H1 (cell line): ENCODE data around the gene CASP8AP2. TPM values are rescaled to one million over a fixed set of nuclear protein-coding genes. Genes with fewer than 3 reads are reported as not detected.

Source experiments
- CEBPB ChIP-seq: IDR thresholded peaks from 2 replicates; pipeline ENCODE4 v1.6.1; 2012; ENCODE audit warnings: low read depth, low read length
- CTCF ChIP-seq, 3 experiments: IDR thresholded peaks; 1 replicate in 2 of 3; 2 replicates in 1 of 3; pipeline versions ENCODE4 v1.5.1 to v1.6.1; 2011; ENCODE audit warnings: low read length in 3 of 3, mild to moderate bottlenecking in 3 of 3, inconsistent platforms in 2 of 3, low read depth in 1 of 3, moderate library complexity in 1 of 3; ENCODE audit not compliant: insufficient read depth in 1 of 3; ENCODE audit errors: control extremely low read depth in 1 of 3
- EZH2 ChIP-seq: fragments of 200-600 bp; sonication (generic); IDR thresholded peaks from 2 replicates; pipeline ENCODE4 v1.7.1; 2012; ENCODE audit warnings: low read depth, mild to moderate bottlenecking, moderate library complexity, low read length, inconsistent platforms; ENCODE audit not compliant: severe bottlenecking
- GTF2F1 ChIP-seq: IDR thresholded peaks from 2 replicates; pipeline ENCODE4 v1.6.1; 2012; ENCODE audit warnings: low read depth, low read length, improper control_type of control experiment, borderline replicate concordance
- MAFK ChIP-seq: IDR thresholded peaks from 2 replicates; pipeline ENCODE4 v1.6.1; 2012; ENCODE audit warnings: low read depth, mild to moderate bottlenecking, improper control_type of control experiment, low read length
- MAX ChIP-seq: IDR thresholded peaks from 2 replicates; pipeline ENCODE4 v1.6.1; 2012; ENCODE audit warnings: inconsistent platforms
- POLR2AphosphoS5 ChIP-seq: IDR thresholded peaks from 2 replicates; pipeline ENCODE4 v1.6.1; 2011; ENCODE audit warnings: low read depth, low read length
- polyA plus RNA-seq, 7 experiments: library from polyadenylated mRNA; depleted of rRNA in 3 of 7; stranded (reverse) in 5 of 7; unstranded in 2 of 7; fragments of >200 nt in 5 of 7; fragments of 200-250 nt in 2 of 7; gene quantifications; 1 replicate in 5 of 7; 2 replicates in 1 of 7; 4 replicates in 1 of 7; pipeline versions ENCODE4 v1.2.1 to v1.2.3, GENCODE V29; 2011 to 2013; ENCODE audit warnings: missing spikeins in 2 of 7, mixed read lengths in 2 of 7
- total RNA-seq: library from RNA; stranded (reverse); fragmentation: NEBNext Ultra II Directional; extraction: Animal tissue kit (Norgen Biotek cat#: 25700); gene quantifications from 2 replicates; pipeline ENCODE4 v1.2.1, GENCODE V29; 2021

The CASP8AP2 gene
- total and polyA plus RNA-seq, 2 of the 8 experiments (the other 6 are each of a cell fraction or from before 2014, with no cell fraction given), result 6.9 to 32.1 TPM

GRCh38 chr6:89887452-89888137, 57.9 kb downstream of the CASP8AP2 start (continued):
- TF ChIP-seq CTCF (IDR thresholded peaks at IDR 0.05; ENCODE audit: control extremely low read depth in 1 of 3, insufficient read depth in 1 of 3, low read depth in 1 of 3, low read length in 3 of 3) (peak in 2 of 3 experiments; percentile 15; a peak in 2 of 4 replicates), EZH2 (no peak), MAX (peak; percentile 71), GTF2F1 (no peak), MAFK (no peak), CEBPB (no peak), POLR2AphosphoS5 (no peak)
- TF ChIP-seq, all 59 proteins: peak for 3
